Measurements from ENCODE around the gene GSC.
"Not testable (repeated sequence)": the region's sequence is repeated elsewhere in the genome, so short reads cannot be mapped to it uniquely, and the experiment has no call there.

GSC gene

GRCh38 chr14:94769391-94770250, at the start of gene GSC:
Gene GSC, minus strand, starts transcription at chr14:94770113. Its CDS starts 98 bp downstream, at chr14:94770015.
- no peak for DNase-seq

- DNase-seq, result no peak
Measured at GRCh38 chr14:94819531-94819930, 49.6 kb upstream of the GSC start.

- DNase-seq, result no peak
Measured at GRCh38 chr14:94816113-94816512, 46.2 kb upstream of the GSC start.

- no peak for DNase-seq
Measured at GRCh38 chr14:94805680-94806288, 35.9 kb upstream of the GSC start.

GRCh38 chr14:94801225-94801624, 31.3 kb upstream of the GSC start:
- no peak for DNase-seq

GRCh38 chr14:94800764-94801163, 30.9 kb upstream of the GSC start:
- DNase-seq, result not testable (repeated sequence)

GRCh38 chr14:94797887-94798286, 28.0 kb upstream of the GSC start:
- no peak for DNase-seq

GRCh38 chr14:94796278-94796677, 26.4 kb upstream of the GSC start:
- DNase-seq, result no peak

- no peak for DNase-seq
Measured at GRCh38 chr14:94795372-94795771, 25.5 kb upstream of the GSC start.

- DNase-seq, result no peak
Measured at GRCh38 chr14:94793901-94794300, 24.0 kb upstream of the GSC start.

GRCh38 chr14:94787655-94788054, 17.7 kb upstream of the GSC start:
- DNase-seq, result no peak

- DNase-seq, result no peak
Measured at GRCh38 chr14:94787092-94787491, 17.2 kb upstream of the GSC start.

GRCh38 chr14:94780536-94781399, 10.9 kb upstream of the GSC start:
- no peak for DNase-seq

- no peak for DNase-seq
Measured at GRCh38 chr14:94779713-94780112, 9.8 kb upstream of the GSC start.

GRCh38 chr14:94775871-94776210, 5.9 kb upstream of the GSC start:
- no peak for DNase-seq

- no peak for DNase-seq
Measured at GRCh38 chr14:94775091-94775870, 5.4 kb upstream of the GSC start.

GRCh38 chr14:94774344-94775090, 4.6 kb upstream of the GSC start:
- no peak for DNase-seq

- no peak for DNase-seq
Measured at GRCh38 chr14:94773655-94774343, 3.9 kb upstream of the GSC start.

- no peak for DNase-seq
Measured at GRCh38 chr14:94773061-94773648, 3.2 kb upstream of the GSC start.

- no peak for DNase-seq
Measured at GRCh38 chr14:94772548-94772947, 2.6 kb upstream of the GSC start.

- no peak for DNase-seq
Measured at GRCh38 chr14:94771906-94772490, 2.1 kb upstream of the GSC start.

Measured in NCI-H2029 (cell line).